Measurements from ENCODE around the gene PPP1R12B.

Gene PPP1R12B, protein sequence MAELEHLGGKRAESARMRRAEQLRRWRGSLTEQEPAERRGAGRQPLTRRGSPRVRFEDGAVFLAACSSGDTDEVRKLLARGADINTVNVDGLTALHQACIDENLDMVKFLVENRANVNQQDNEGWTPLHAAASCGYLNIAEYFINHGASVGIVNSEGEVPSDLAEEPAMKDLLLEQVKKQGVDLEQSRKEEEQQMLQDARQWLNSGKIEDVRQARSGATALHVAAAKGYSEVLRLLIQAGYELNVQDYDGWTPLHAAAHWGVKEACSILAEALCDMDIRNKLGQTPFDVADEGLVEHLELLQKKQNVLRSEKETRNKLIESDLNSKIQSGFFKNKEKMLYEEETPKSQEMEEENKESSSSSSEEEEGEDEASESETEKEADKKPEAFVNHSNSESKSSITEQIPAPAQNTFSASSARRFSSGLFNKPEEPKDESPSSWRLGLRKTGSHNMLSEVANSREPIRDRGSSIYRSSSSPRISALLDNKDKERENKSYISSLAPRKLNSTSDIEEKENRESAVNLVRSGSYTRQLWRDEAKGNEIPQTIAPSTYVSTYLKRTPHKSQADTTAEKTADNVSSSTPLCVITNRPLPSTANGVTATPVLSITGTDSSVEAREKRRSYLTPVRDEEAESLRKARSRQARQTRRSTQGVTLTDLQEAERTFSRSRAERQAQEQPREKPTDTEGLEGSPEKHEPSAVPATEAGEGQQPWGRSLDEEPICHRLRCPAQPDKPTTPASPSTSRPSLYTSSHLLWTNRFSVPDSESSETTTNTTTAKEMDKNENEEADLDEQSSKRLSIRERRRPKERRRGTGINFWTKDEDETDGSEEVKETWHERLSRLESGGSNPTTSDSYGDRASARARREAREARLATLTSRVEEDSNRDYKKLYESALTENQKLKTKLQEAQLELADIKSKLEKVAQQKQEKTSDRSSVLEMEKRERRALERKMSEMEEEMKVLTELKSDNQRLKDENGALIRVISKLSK

DNA sequence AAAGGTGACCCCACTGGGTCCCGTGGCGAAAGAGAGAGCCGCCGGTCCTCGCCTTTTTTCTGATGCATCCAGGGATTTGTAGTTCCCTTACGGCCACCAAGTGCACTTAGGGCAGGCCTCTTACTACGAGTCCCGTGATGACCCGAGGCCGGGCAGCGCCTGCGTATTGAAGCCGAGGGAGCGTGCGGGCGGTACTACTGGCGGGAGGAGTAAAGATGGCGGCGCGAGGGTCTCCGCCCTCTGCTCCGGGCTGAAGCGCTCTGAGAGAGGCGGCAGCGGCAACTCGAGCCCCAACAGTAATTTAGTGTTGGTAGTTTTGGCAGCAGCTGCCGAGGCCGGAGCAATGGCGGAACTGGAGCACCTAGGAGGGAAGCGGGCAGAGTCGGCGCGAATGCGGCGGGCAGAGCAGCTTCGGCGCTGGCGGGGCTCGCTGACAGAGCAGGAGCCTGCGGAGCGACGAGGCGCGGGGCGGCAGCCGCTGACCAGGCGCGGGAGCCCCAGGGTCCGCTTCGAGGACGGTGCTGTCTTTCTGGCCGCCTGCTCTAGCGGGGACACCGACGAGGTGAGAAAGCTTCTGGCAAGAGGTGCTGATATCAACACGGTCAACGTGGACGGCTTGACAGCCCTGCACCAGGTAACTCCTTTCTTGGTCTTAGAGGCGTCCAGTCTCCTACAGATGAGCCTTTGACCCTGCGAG is at the start of gene PPP1R12B:
TSS of gene PPP1R12B (plus strand) at position 191 of the 697 bp plus-strand sequence. CDS start at position 344, 153 bp downstream.
- DNase-seq (ENCODE audit: low read depth), result peak; percentile 94

DNA sequence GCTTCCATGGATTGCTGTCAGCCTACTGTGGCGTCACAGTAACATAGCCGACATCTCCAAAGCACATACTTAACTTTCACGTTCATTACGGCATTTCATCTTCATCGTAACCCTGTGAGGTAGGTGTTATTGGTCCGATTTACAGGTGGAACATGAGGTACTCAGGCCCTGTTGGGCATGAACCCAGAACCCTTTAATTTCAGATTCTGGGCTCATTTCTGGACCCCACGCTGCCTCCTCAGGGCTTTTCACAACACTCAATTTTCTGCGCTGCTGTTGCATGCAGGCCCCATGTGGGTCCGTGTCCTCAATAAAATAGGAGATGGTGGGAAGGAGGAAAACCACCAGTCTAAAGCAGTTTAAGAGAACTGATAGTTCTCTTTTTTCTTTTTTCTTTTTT is 46.3 kb upstream of the PPP1R12B start:
- no peak for DNase-seq (ENCODE audit: low read depth)

DNA sequence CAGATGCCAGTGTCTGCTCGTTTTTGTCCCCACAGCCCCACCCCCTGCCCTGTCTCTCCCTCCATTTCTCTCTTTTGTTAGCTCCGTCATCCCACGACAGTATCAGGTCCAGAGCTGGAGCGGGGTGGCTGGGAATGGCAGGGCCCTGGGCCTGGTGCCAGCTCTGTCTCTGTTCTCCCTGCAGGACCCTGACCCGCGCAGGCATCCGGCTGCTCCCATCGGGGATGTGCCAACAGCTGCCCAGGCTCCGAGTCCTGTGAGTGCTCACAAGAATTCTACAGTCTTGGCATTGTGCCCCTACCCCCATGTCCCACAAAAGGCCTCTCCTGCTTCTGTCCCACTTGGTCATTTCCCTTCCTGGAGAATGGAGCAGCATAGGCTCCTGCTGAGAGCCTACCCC is 44.1 kb upstream of the PPP1R12B start:
- DNase-seq (ENCODE audit: low read depth), result no peak

DNA sequence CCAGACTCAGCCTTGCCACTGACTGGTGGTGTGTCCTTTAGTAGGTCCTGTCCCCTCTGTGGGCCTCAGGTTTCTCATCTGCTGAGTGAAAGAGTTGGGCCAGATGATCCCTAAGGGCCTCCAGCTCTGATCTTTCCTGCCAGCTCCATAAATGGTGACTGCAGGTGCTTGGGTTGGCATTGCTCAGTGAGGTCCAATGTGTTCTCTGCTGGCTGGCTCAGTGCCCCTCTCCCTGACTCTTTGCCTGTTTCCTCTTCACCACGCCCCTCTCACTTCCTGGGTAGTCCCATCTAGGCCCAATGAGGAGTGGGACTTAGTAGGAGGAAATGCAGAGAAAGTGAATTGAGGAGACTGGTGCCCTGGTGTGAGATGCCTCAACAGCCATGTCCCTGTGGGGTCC is 43.3 kb upstream of the PPP1R12B start:
- DNase-seq (ENCODE audit: low read depth), result no peak

DNA sequence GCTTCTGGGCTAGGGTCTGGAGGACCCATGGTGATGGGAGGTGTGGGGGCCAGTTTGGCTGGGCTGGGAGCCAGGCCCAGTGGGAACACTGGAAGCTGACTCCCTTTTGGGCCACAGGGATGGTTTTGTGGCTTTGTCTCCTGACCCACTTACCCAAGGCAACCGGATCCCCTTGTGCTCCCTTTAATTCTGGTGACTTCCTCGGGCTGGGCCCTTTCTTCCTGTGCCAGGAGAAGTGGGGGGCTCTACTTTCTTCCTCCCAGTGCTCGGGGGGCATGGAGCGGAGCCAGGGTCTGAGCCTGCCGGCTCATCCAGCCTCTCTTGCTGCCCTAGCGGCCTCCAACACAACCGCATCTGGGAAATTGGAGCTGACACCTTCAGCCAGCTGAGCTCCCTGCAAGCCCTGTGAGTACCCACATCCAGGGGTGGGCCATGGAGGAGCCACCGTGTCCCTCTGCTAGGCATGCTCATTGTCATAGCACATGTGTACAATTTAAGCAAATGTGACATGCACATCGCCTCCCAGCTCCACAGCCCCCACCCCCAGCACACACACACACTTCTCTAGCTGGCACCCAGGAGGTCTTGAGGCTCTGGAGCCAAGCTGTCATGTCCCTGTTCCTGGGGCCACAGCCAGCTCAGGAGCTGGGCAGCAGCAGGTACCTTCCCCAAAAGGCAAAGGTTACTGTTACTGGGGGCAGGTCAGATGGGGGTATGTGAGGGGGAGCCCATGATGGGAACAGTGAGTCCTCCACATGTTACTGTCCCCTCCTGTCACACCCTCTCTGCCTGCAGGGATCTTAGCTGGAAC is 41.8 kb upstream of the PPP1R12B start:
- DNase-seq (ENCODE audit: low read depth), result no peak

DNA sequence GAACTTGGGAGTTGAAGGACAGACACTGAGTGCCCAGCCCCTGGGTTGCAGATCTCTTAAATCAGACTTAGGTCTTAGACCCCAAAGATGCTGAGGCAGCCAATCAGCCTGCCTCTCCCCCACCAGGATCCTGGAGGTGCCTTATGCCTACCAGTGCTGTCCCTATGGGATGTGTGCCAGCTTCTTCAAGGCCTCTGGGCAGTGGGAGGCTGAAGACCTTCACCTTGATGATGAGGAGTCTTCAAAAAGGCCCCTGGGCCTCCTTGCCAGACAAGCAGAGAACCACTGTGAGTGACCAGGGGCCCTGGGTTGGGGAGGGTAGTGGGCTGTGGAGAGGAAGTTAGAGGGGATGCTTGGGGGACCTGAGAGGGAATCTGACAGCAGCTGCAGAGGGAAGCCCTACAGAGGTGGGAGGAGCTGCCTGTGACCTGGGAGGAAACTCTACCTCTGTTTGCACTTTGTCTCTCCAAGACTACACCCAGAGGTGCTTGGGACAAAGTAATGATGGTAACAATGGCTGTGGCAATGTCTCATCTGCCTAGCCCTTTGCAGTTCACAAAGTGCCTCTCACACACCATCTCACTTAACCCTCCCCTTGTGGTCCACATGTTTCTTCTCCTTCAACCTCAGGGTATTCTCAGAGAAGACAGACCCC is 38.3 kb upstream of the PPP1R12B start:
- DNase-seq (ENCODE audit: low read depth), result no peak

DNA sequence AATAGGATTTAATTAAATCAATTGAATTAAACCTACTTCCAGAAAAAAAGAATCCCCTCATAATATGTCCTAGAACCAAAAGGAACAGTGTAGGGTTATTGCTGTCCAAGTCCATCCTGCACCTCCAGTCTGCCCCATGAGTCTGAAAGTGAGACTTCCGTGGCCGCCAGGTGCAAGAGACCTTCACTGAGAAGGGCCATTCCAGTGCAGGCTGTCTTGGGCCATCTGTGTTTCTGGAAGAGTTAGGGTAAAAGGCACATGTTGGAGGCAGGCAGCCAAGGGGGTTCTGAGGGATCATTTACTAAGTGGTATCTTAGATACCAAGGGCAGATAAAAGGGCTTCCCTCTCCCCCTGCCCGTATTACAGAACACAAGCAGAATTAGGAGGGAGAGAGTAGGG is 37.8 kb upstream of the PPP1R12B start:
- no peak for DNase-seq (ENCODE audit: low read depth)

DNA sequence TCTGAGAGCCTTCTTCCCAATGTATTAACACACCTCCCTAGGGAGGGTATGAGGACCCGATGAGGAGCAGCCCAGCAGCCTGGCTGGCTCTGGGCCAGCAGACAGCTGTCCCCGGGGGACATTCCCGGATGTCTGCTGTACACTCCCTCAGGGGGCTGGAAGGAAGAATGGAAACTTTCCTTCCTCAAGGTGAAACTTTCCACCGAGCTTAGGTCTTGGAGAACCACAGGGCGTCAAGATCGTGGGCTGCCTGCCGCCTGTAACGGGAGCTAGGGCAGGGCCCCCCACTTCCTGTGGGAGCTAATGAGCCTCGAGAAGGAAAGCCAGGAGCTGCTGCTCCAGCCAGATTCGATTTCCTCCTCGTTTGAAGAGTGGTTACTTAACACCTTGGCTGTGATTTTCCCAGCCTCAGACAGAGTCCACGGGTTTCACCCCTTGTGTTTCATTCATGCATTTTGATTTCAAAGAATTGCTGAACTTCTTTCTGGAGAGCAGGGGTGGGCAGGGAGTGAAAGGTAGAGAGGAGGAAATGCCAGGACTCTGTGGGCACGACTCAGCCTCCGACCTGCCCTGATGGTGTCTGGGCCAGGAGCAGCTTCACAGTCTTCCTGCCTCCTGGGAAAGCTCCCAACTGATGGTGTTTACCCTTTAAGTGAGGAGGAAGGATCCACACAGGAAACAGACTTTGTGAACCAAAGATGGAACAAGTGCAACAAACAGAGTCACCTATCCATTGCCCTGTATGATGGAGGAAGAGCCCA is 36.4 kb upstream of the PPP1R12B start:
- DNase-seq (ENCODE audit: low read depth), result no peak

DNA sequence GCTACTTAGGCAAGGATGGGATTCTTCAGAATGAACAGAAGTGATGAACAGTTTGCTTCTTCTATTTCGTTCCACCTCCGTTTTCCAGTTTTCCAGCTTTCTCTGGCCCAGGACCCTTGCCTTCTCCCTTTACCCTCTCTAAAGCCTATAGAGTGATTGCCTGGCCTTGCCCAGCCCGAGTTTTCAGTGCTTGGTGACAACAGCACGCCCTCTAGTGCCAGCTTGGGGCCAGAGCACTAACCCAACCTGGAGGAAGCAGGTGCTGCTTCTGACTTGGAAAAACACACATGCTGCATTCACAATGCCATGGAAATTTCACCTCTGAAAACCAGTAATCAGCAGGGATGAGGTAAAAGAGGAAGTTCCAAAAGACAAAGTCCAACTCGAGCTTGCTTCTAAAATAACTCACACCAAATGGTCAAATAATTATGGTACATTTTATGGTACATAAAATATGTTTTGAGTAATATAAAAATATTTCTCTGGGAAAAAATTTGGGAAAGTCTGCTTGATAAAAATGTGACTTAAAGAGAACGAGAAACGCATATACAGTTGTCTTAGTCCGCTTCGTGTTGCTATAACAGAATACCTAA is 32.8 kb upstream of the PPP1R12B start:
- DNase-seq (ENCODE audit: low read depth), result peak; percentile 65

DNA sequence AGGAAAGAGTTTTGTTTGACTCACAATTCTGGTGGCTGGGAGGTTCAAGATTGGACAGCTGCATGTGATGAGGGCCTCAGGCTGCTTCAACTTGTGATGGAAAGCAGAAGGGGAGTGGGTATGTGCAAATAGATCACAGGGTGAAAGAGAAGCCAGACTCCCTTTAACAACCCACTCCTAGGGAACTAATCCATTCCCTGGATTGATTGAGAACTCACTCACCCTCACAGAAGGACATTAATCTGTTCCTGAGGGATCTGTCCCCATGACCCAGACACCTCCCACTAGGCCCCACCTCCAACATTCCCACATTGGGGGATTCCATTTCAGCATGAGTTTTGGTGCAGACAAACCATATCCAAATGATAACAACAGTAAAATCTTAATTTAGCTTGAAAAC is 32.3 kb upstream of the PPP1R12B start:
- DNase-seq (ENCODE audit: low read depth), result no peak

DNA sequence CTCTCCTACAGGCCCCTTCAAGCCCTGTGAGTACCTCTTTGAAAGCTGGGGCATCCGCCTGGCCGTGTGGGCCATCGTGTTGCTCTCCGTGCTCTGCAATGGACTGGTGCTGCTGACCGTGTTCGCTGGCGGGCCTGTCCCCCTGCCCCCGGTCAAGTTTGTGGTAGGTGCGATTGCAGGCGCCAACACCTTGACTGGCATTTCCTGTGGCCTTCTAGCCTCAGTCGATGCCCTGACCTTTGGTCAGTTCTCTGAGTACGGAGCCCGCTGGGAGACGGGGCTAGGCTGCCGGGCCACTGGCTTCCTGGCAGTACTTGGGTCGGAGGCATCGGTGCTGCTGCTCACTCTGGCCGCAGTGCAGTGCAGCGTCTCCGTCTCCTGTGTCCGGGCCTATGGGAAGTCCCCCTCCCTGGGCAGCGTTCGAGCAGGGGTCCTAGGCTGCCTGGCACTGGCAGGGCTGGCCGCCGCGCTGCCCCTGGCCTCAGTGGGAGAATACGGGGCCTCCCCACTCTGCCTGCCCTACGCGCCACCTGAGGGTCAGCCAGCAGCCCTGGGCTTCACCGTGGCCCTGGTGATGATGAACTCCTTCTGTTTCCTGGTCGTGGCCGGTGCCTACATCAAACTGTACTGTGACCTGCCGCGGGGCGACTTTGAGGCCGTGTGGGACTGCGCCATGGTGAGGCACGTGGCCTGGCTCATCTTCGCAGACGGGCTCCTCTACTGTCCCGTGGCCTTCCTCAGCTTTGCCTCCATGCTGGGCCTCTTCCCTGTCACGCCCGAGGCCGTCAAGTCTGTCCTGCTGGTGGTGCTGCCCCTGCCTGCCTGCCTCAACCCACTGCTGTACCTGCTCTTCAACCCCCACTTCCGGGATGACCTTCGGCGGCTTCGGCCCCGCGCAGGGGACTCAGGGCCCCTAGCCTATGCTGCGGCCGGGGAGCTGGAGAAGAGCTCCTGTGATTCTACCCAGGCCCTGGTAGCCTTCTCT is 30.3 kb upstream of the PPP1R12B start:
- DNase-seq (ENCODE audit: low read depth), result no peak

DNA sequence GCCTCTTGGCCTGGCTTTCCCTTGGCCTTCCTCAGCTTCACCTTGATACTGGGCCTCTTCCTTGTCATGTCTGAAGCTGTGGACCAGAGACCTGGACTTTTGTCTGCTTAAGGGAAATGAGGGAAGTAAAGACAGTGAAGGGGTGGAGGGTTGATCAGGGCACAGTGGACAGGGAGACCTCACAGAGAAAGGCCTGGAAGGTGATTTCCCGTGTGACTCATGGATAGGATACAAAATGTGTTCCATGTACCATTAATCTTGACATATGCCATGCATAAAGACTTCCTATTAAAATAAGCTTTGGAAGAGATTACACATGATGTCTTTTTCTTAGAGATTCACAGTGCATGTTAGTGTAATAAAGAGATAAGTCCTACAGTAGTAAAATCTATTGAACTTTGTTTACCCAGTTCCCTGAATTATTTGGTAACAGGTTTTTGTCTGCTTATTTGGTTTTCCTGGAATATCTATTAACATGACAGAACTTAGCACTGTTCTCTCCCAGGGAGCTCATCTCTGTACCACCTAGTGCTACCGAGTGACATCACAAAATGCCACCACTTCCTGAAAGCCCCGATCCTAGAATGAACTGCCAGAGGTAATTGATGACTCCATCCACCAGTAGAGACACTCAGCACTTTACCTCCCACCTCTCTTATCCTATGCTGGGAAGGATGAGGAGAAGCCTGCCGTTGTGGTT is 29.0 kb upstream of the PPP1R12B start:
- no peak for DNase-seq (ENCODE audit: low read depth)

DNA sequence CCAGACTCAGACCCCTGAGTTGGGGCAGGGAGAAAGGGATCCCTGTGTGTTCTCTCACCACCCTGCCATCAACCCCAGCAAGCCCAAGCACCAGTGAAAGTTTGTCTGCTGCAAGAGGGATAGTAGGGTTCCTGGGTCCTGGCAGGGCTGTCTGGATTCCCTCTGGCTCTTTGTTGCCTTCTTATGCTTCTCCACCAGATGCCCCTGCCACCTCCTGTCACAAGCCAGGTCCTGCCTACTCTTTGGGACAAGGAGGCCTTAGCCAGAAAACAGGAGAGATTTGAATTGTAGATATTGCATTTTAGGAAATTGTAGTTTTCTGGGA is 28.5 kb upstream of the PPP1R12B start:
- no peak for DNase-seq (ENCODE audit: low read depth)

DNA sequence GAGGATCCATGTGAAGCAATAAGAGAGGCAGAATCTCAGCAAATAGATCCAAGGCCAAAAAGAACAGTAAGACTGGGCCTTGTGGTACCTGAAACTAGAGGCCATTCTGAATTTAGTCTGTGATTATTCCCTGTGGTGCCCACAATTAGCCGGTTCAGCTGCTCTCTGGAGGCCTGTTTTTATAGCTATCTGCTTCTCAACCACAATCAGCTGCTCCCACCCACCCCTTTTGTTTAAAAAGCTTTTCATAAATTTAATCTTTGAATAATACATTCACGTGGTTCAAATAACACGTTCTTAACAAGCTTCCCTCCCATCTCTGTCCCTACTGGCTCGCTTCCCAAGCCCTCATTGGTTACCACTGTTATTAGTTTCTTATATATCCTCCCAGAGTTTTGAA is 24.8 kb upstream of the PPP1R12B start:
- no peak for DNase-seq (ENCODE audit: low read depth)

DNA sequence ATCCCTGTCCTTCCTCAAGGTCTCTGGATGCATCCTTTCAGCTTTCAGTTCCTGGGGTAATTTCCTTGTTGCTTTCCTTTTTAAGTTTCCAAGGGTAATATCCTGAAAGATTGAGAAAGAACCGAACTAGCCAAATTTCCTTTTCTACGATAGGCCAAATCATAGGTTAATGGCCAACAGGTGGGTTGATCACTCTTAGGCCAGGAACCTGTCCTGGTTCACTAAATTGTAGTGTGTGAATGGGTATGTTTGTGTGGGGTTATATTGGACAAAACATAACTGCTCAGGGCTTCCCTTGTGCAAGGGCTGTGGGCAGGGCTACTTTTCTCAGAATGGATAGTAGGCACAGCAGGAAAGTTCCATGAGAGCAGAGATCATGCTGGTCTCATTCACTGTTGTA is 23.9 kb upstream of the PPP1R12B start:
- no peak for DNase-seq (ENCODE audit: low read depth)

DNA sequence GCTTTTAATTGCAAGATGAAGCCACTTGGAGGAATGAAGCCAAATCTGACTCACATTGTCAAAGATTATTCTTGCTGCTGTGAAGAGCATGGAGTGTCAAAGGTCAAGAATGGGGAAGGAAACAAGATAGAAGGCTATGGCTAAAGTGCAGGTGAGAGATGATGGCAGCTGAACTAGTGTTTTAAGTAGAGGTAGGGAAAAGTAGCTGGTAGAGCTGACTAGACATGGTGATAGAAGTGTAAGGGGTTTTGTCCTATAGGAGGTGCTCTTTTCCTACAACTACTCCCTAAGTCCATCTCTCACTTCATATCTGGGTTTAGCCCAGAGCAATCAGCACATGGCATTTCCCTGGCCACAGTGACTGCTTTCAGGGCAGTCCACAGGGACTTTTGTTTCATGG is 18.6 kb upstream of the PPP1R12B start:
- DNase-seq (ENCODE audit: low read depth), result no peak

DNA sequence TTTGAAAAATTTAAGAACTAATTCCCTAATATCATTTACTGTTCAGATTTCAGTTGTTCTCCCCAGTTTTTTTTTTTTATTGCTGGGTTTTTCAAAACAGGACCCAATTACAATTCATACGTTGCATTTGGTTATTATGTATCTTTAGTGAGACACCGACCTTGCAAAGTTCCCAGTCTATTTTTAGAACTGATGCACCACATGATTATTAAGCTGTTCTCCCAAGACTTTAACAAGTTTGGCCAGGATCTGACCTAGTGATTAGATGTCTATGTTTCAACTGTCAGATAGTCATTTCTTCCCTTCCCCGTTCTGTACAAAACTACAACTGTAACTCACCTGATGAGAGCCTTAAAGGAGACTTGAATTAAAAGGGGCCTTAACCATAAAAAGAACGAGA is 14.6 kb upstream of the PPP1R12B start:
- DNase-seq (ENCODE audit: low read depth), result no peak

All from activated T-cell treated with anti-CD3 and anti-CD28 coated beads for 24 hours (primary cell).